Activated CD4-positive, alpha-beta T cell treated with anti-CD3 and anti-CD28 coated beads, Interleukin-2, amount 50 U/mL, for 4 hours (primary cell): Measurements from ENCODE around the gene CX3CR1.

Experiments
- DNase-seq, 2 experiments: peaks; one replicate each; pipeline ENCODE4 v3.0.0-alpha.2; 2020

Gene CX3CR1

GRCh38 chr3:39290255-39290654 lies 10.4 kb upstream of the CX3CR1 start:
- no peak for DNase-seq

GRCh38 chr3:39289107-39289506 lies 9.3 kb upstream of the CX3CR1 start:
- DNase-seq: no peak

GRCh38 chr3:39288300-39288808 lies 8.5 kb upstream of the CX3CR1 start:
- peak; percentile 76 to 78 for DNase-seq

- no peak for DNase-seq
These were observed 7.7 kb upstream of the CX3CR1 start for GRCh38 chr3:39287216-39288164.

- no peak for DNase-seq
These were observed 6.9 kb upstream of the CX3CR1 start for GRCh38 chr3:39286771-39287170.

- no peak for DNase-seq
These were observed 5.5 kb upstream of the CX3CR1 start for GRCh38 chr3:39285332-39285731.

- DNase-seq: no peak
These were observed 4.6 kb upstream of the CX3CR1 start for GRCh38 chr3:39284457-39284881.

- DNase-seq: no peak
These were observed 2.2 kb upstream of the CX3CR1 start for GRCh38 chr3:39282057-39282456.

- DNase-seq: no peak
These were observed 1.7 kb upstream of the CX3CR1 start for GRCh38 chr3:39281533-39281932.

GRCh38 chr3:39280571-39280970 lies 735 bp upstream of the CX3CR1 start:
- DNase-seq: no peak

- DNase-seq: no peak
These were observed 1.3 kb downstream of the CX3CR1 start for GRCh38 chr3:39278616-39278935.

- no peak for DNase-seq
These were observed 1.8 kb downstream of the CX3CR1 start for GRCh38 chr3:39277893-39278615.

- DNase-seq: no peak
These were observed 3.1 kb downstream of the CX3CR1 start for GRCh38 chr3:39276746-39277145.

GRCh38 chr3:39275963-39276593 lies 3.8 kb downstream of the CX3CR1 start:
- no peak for DNase-seq

- no peak for DNase-seq
These were observed 4.8 kb downstream of the CX3CR1 start for GRCh38 chr3:39275052-39275451.

- no peak for DNase-seq
These were observed 6.7 kb downstream of the CX3CR1 start for GRCh38 chr3:39273119-39273518.

GRCh38 chr3:39272191-39272590 lies 7.6 kb downstream of the CX3CR1 start:
- DNase-seq: no peak

- DNase-seq: no peak
These were observed 8.4 kb downstream of the CX3CR1 start for GRCh38 chr3:39271363-39271914.

GRCh38 chr3:39269528-39269927 lies 10.3 kb downstream of the CX3CR1 start:
- DNase-seq: no peak

- no peak for DNase-seq
These were observed 11.3 kb downstream of the CX3CR1 start for GRCh38 chr3:39268549-39268900.

- DNase-seq: peak; percentile 56 to 69
These were observed 11.9 kb downstream of the CX3CR1 start for GRCh38 chr3:39267631-39268548.

GRCh38 chr3:39264053-39264452 lies 15.8 kb downstream of the CX3CR1 start:
- DNase-seq: no peak
